ENCODE data around the gene BCL2L14.
"Not testable (repeated sequence)": the region's sequence is repeated elsewhere in the genome, so short reads cannot be mapped to it uniquely, and the experiment has no call there.

Gene BCL2L14

DNA sequence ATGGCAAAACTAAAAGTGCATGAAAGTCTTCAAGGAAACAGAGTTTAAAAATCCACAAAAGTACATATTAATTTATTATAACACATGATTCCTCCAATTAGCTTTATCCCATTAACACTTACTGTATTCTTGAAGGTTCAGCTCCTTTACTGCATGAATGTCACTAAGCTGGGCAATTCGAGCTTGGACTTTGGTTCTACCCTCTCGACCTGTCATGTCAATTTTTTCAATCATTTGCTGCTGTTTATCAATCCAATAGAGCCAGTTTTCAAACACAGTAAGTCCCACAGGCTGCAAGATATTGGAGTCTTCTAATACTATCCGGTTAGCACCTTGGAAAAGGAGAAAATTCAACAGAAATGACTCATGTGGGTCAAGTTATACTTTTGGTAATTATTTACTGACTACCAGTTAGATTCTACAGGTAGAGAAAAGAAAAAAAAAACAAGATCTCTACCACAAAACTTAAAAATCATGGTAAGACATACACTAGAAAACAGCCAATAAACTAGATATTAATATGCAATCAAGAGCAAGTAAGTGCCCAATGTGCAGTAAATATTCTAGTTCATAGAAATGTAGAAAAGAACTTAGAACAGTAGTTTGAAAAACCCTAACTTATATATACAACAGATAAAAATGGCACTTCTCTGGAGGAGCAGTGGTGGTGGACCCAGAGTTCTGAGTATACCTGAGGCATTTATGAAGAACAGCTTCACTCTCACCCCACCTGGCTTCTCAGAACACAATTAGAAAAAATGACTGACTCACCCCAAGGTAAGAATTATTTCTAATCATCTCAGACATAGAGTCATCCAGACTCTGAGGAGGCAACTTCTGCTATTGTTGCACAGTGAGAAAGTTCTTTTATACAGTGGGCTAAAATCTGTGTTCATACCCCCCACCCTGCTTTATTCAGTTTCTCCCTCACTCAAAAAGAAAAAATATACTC, 67.7 kb downstream of the BCL2L14 start:
- peaks cover 6% of the 10 kb centered on the region; the same call in 1 of the 2 replicates for H3K4me1 ChIP-seq
- in situ Hi-C loops (cut with MboI; ENCODE audit: low sequenced_read_pairs), result no loop called here
- H3K4me3 ChIP-seq, result no peak overlapping the region
- DNase-seq (ENCODE audit: low spot score in 2 of 2), result no peak
- H3K9me3 ChIP-seq, result no peaks in the 10 kb centered on the region
- H3K27me3 ChIP-seq (ENCODE audit: low read depth), result no peaks in the 10 kb centered on the region
- peaks cover 63% of the 10 kb centered on the region for H3K36me3 ChIP-seq (replicated peaks)

- H3K9me3 ChIP-seq, result no peaks in the 10 kb centered on the region
- peaks cover 6% of the 10 kb centered on the region; the same call in 1 of the 2 replicates for H3K4me1 ChIP-seq
- in situ Hi-C loops (cut with MboI; ENCODE audit: low sequenced_read_pairs), result no loop called here
- no peaks in the 10 kb centered on the region for H3K27me3 ChIP-seq (ENCODE audit: low read depth)
- H3K4me3 ChIP-seq, result no peak overlapping the region
- H3K36me3 ChIP-seq (replicated peaks), result peaks cover 59% of the 10 kb centered on the region
- no peak for DNase-seq (ENCODE audit: low spot score in 2 of 2)
Measured at GRCh38 chr12:12141000-12141399, 70.3 kb downstream of the BCL2L14 start.

GRCh38 chr12:12144531-12144930, 73.8 kb downstream of the BCL2L14 start:
- H3K9me3 ChIP-seq; in situ Hi-C loops (cut with MboI; ENCODE audit: low sequenced_read_pairs); DNase-seq (ENCODE audit: low spot score in 2 of 2); H3K27me3 ChIP-seq (ENCODE audit: low read depth); H3K4me3 ChIP-seq; H3K4me1 ChIP-seq: not testable (repeated sequence)
- H3K36me3 ChIP-seq (replicated peaks), result peaks cover 72% of the 10 kb centered on the region

DNA sequence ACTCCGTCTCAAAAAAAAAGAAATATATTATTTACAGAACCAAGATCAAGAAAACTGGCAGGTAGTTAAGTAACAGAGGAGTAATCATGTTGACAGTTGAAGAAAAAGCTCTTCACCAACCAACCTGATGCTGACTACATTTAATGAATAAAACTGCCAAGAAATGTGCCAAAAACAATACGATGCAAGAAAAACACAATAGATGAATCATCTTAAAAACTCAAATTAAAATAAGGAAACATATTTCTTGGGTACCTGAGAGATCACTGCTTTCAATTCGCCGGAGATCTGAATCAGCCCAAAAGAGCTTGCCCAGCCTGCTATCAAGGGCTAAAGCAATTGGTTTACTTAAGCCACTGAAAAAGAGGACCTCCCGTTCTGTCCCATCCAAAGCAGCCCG, 76.4 kb downstream of the BCL2L14 start:
- no peak for DNase-seq (ENCODE audit: low spot score in 2 of 2)
- in situ Hi-C loops (cut with MboI; ENCODE audit: low sequenced_read_pairs), result no loop called here
- Histone ChIP-seq H3K36me3 (replicated peaks) (peaks cover 83% of the 10 kb centered on the region), H3K4me3 (no peak overlapping the region), H3K9me3 (no peaks in the 10 kb centered on the region), H3K27me3 (ENCODE audit: low read depth) (no peaks in the 10 kb centered on the region), H3K4me1 (peaks cover 6% of the 10 kb centered on the region; the same call in 1 of the 2 replicates)
